Panc1 (cell line): ENCODE measurements around the gene BCHE.

Source experiments
- POLR2AphosphoS5 ChIP-seq: IDR thresholded peaks from 2 replicates; pipeline ENCODE4 v1.6.1; 2012; ENCODE audit warnings: mild to moderate bottlenecking, low read depth, low read length, moderate library complexity
- SIN3A ChIP-seq: IDR thresholded peaks from 2 replicates; pipeline ENCODE4 v1.6.1; 2012; ENCODE audit warnings: low read depth, mild to moderate bottlenecking, low read length, moderate library complexity, borderline replicate concordance; ENCODE audit not compliant: insufficient read depth
- TCF7L2 ChIP-seq: IDR thresholded peaks from 2 replicates; pipeline ENCODE4 v1.6.1; 2011; ENCODE audit warnings: mild to moderate bottlenecking, low read depth, low read length, inconsistent platforms
- TF ChIP-seq, protein P1 (sequence below), 2 experiments: IDR thresholded peaks; 2 replicates each; pipeline ENCODE4 v1.6.1; 2011 to 2012; ENCODE audit warnings: low read depth in 2 of 2, control low read depth in 1 of 2, low read length in 1 of 2, mild to moderate bottlenecking in 1 of 2, moderate library complexity in 1 of 2; ENCODE audit not compliant: insufficient read depth in 1 of 2
- TF ChIP-seq, protein P2 (sequence below): fragments of 450-650 bp; IDR thresholded peaks from 2 replicates; pipeline ENCODE4 v1.5.1; 2017; ENCODE audit warnings: mild to moderate bottlenecking

DNA sequence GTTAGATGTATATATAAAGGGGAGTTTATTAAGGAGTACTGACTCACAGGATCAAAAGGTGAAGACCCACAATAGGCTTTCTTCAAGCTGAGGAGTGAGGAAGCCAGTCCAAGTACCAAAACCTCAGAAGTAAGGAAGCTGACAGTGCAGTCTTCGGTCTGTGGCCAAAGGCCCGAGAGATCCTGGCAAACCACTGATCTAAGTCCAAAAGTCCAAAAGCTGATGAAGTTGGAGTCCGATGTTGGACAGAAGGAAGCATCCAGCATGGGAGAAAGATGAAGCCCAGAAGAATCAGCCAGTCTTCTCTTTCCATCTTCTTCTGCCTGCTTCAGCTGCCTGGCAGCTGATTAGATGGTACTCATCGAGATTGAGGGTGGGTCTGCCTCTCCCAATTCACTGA, 107.5 kb downstream of the BCHE start:
- TF ChIP-seq, protein P1, sequence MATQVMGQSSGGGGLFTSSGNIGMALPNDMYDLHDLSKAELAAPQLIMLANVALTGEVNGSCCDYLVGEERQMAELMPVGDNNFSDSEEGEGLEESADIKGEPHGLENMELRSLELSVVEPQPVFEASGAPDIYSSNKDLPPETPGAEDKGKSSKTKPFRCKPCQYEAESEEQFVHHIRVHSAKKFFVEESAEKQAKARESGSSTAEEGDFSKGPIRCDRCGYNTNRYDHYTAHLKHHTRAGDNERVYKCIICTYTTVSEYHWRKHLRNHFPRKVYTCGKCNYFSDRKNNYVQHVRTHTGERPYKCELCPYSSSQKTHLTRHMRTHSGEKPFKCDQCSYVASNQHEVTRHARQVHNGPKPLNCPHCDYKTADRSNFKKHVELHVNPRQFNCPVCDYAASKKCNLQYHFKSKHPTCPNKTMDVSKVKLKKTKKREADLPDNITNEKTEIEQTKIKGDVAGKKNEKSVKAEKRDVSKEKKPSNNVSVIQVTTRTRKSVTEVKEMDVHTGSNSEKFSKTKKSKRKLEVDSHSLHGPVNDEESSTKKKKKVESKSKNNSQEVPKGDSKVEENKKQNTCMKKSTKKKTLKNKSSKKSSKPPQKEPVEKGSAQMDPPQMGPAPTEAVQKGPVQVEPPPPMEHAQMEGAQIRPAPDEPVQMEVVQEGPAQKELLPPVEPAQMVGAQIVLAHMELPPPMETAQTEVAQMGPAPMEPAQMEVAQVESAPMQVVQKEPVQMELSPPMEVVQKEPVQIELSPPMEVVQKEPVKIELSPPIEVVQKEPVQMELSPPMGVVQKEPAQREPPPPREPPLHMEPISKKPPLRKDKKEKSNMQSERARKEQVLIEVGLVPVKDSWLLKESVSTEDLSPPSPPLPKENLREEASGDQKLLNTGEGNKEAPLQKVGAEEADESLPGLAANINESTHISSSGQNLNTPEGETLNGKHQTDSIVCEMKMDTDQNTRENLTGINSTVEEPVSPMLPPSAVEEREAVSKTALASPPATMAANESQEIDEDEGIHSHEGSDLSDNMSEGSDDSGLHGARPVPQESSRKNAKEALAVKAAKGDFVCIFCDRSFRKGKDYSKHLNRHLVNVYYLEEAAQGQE (IDR thresholded peaks at IDR 0.05; ENCODE audit: insufficient read depth in 1 of 2, low read depth in 2 of 2, low read length in 1 of 2), result no peak
- TF ChIP-seq POLR2AphosphoS5 (no peak), SIN3A (no peak), TCF7L2 (no peak)
- TF ChIP-seq, protein P2, sequence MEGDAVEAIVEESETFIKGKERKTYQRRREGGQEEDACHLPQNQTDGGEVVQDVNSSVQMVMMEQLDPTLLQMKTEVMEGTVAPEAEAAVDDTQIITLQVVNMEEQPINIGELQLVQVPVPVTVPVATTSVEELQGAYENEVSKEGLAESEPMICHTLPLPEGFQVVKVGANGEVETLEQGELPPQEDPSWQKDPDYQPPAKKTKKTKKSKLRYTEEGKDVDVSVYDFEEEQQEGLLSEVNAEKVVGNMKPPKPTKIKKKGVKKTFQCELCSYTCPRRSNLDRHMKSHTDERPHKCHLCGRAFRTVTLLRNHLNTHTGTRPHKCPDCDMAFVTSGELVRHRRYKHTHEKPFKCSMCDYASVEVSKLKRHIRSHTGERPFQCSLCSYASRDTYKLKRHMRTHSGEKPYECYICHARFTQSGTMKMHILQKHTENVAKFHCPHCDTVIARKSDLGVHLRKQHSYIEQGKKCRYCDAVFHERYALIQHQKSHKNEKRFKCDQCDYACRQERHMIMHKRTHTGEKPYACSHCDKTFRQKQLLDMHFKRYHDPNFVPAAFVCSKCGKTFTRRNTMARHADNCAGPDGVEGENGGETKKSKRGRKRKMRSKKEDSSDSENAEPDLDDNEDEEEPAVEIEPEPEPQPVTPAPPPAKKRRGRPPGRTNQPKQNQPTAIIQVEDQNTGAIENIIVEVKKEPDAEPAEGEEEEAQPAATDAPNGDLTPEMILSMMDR, result no peak
